K562 (cell line): ENCODE results near the gene KRTAP4-16. TPM values are rescaled to one million over a fixed set of nuclear protein-coding genes. Genes with fewer than 3 reads are reported as not detected.

Experiments
- ARNT ChIP-seq, 2 experiments: fragments of 450-650 bp; IDR thresholded peaks; 2 replicates each; pipeline ENCODE4 v1.6.1; 2016; ENCODE audit warnings: mild to moderate bottlenecking in 1 of 2
- COPS2 ChIP-seq: fragments of 450-650 bp; conservative IDR thresholded peaks from 2 replicates; pipeline ENCODE4 v1.6.1; 2016; ENCODE audit warnings: mild to moderate bottlenecking, moderate library complexity
- DIDO1 ChIP-seq: fragments of 450-650 bp; IDR thresholded peaks from 2 replicates; pipeline ENCODE4 v1.6.1; 2016; ENCODE audit warnings: low read depth, missing biosample characterization, missing genetic modification characterization
- FOS ChIP-seq: IDR thresholded peaks from 3 replicates; pipeline ENCODE4 v1.6.1; 2011; ENCODE audit not compliant: insufficient read length; ENCODE audit errors: extremely low read depth
- GTF2E2 ChIP-seq: fragments of 200-800 bp; sonication (Bioruptor generic); IDR thresholded peaks from 2 replicates; pipeline ENCODE4 v1.6.1; 2016; ENCODE audit warnings: missing genetic modification characterization, missing compliant biosample characterization
- JUNB ChIP-seq: fragments of 450-650 bp; formaldehyde crosslinking; conservative IDR thresholded peaks from 2 replicates; pipeline ENCODE4 v1.4.0; 2020; ENCODE audit warnings: mild to moderate bottlenecking
- MAZ ChIP-seq, 2 experiments: fragments of 450-650 bp in 1 of 2; sonication (generic) in 1 of 2; formaldehyde crosslinking; IDR thresholded peaks in 1 of 2; conservative IDR thresholded peaks in 1 of 2; 2 replicates each; pipeline versions ENCODE4 v1.4.0 to v1.5.0; 2020; ENCODE audit warnings: mild to moderate bottlenecking in 1 of 2, missing genetic modification reagents in 1 of 2
- NCOA2 ChIP-seq, 2 experiments: fragments of 450-650 bp; IDR thresholded peaks; 2 replicates each; pipeline ENCODE4 v1.6.1; 2018; ENCODE audit warnings: mild to moderate bottlenecking in 2 of 2, moderate library complexity in 1 of 2; ENCODE audit not compliant: partially characterized antibody in 2 of 2
- NR2C2 ChIP-seq, 2 experiments: fragments of 200-800 bp in 1 of 2; sonication (Bioruptor generic) in 1 of 2; sonication (generic) in 1 of 2; formaldehyde crosslinking in 1 of 2; IDR thresholded peaks; 2 replicates each; pipeline versions ENCODE4 v1.6.1 to v1.8.0; 2016 to 2022; ENCODE audit warnings: mild to moderate bottlenecking in 1 of 2, missing compliant biosample characterization in 1 of 2, missing genetic modification characterization in 1 of 2, missing genetic modification reagents in 1 of 2
- POLR3A ChIP-seq: IDR thresholded peaks from 2 replicates; pipeline ENCODE4 v1.6.1; 2011; ENCODE audit warnings: borderline replicate concordance, mild to moderate bottlenecking, moderate library complexity; ENCODE audit not compliant: insufficient read length, insufficient read depth; ENCODE audit errors: extremely low read depth
- SOX6 ChIP-seq: fragments of 450-650 bp; IDR thresholded peaks from 2 replicates; pipeline ENCODE4 v1.6.1; 2014; ENCODE audit warnings: mild to moderate bottlenecking
- TAF7 ChIP-seq: fragments of 450-650 bp; IDR thresholded peaks from 2 replicates; pipeline ENCODE4 v1.6.1; 2016; ENCODE audit warnings: missing genetic modification characterization, missing compliant biosample characterization
- TCF3 ChIP-seq: sonication (generic); formaldehyde crosslinking; IDR thresholded peaks from 2 replicates; pipeline ENCODE4 v1.4.0; 2020; ENCODE audit warnings: mild to moderate bottlenecking, missing genetic modification reagents
- USF2 ChIP-seq: sonication (generic); formaldehyde crosslinking; IDR thresholded peaks from 2 replicates; pipeline ENCODE4 v1.5.0; 2020; ENCODE audit warnings: missing genetic modification reagents
- ZFP30 ChIP-seq: fragments of 250-450 bp; sonication (Bioruptor Pico); IDR thresholded peaks from 2 replicates; pipeline ENCODE4 v1.8.0; 2022; ENCODE audit warnings: moderate library complexity, mild to moderate bottlenecking, inconsistent platforms, borderline replicate concordance
- ZHX1 ChIP-seq: fragments of 150-350 bp; conservative IDR thresholded peaks from 2 replicates; pipeline ENCODE4 v1.6.1; 2014; ENCODE audit warnings: low read length
- ZNF239 ChIP-seq: fragments of 250-450 bp; sonication (Bioruptor Pico); IDR thresholded peaks from 2 replicates; pipeline ENCODE4 v1.4.0; 2020; ENCODE audit warnings: mild to moderate bottlenecking
- ZNF277 ChIP-seq: fragments of 250-450 bp; sonication (Bioruptor Pico); IDR thresholded peaks from 2 replicates; pipeline ENCODE4 v1.8.0; 2022; ENCODE audit warnings: inconsistent platforms, mild to moderate bottlenecking, moderate library complexity, borderline replicate concordance
- ZNF395 ChIP-seq: fragments of 200-800 bp; sonication (Bioruptor generic); IDR thresholded peaks from 2 replicates; pipeline ENCODE4 v1.6.1; 2017; ENCODE audit warnings: missing genetic modification characterization, missing compliant biosample characterization
- polyA plus RNA-seq, 8 experiments: library from polyadenylated mRNA; depleted of rRNA in 4 of 8; stranded (reverse) in 5 of 8; unstranded in 3 of 8; fragments of >200 nt; fragmentation: Nextera tagmentation in 2 of 8; fragmentation: Illumina TruSeq in 1 of 8; extraction: Ambion mirVana in 2 of 8; extraction: Trizol in 1 of 8; gene quantifications; 2 replicates each; pipeline versions ENCODE4 v1.2.1 to v1.2.3, GENCODE V29; 2011 to 2014; ENCODE audit warnings: inconsistent platforms in 1 of 8, missing spikeins in 1 of 8
- total RNA-seq, 7 experiments: library from RNA; depleted of rRNA in 6 of 7; stranded (reverse); fragments of >200 nt in 6 of 7; fragmentation: Illumina TruSeq in 2 of 7; extraction: Trizol in 2 of 7; gene quantifications; 2 replicates each; pipeline versions ENCODE4 v1.2.1 to v1.2.3, GENCODE V29; 2011 to 2021; ENCODE audit warnings: low replicate concordance in 1 of 7

The KRTAP4-16 gene
- total and polyA plus RNA-seq, 9 of the 15 experiments (the other 6 are each of a cell fraction or from before 2014, with no cell fraction given), result not detected

- TF ChIP-seq FOS (peak; percentile 23), MAZ (CRISPR knock-in tag; conservative IDR thresholded peaks at IDR 0.05 in 1 of 2, IDR thresholded peaks at IDR 0.05 in 1 of 2) (0 out of 4 replicates have a peak, but pooled peaks of 1 of the 2 experiments have one; percentile 33), ARNT (IDR thresholded peaks at IDR 0.05) (no peak), ZFP30 (no peak), POLR3A (no peak), ZHX1 (no peak), ZNF277 (CRISPR knock-in tag) (no peak), JUNB (CRISPR knock-in tag) (peak; percentile 89), NCOA2 (IDR thresholded peaks at IDR 0.05; ENCODE audit: partially characterized antibody in 2 of 2) (no peak), GTF2E2 (tag) (no peak), USF2 (CRISPR knock-in tag) (no peak), ZNF395 (CRISPR knock-in tag) (peak; percentile 3; the same call in 1 of the 2 replicates), SOX6 (0 out of 2 replicates have a peak, but pooled peaks have one; percentile 52), ZNF239 (peak; percentile 46; the same call in 1 of the 2 replicates), TAF7 (no peak), TCF3 (CRISPR knock-in tag) (peak; percentile 52), DIDO1 (tag) (no peak), COPS2 (no peak), NR2C2 (CRISPR knock-in tag; IDR thresholded peaks at IDR 0.05) (no peak), NR2C2 (tag; IDR thresholded peaks at IDR 0.05) (peak; percentile 33; the same call in 1 of the 2 replicates)
These were observed 36.0 kb downstream of the KRTAP4-16 start, which contains the start of gene KRTAP2-4 (continued) for GRCh38 chr17:41065829-41066624.
